Measurements from ENCODE around the gene PMM1. TPM values are rescaled to one million over a fixed set of nuclear protein-coding genes. Genes with fewer than 3 reads are reported as not detected.

PMM1 gene
- total and polyA plus RNA-seq, 2 of the 13 experiments (the other 11 are each of a cell fraction or from before 2014, with no cell fraction given) = 17.8 to 95.6 TPM

- TF ChIP-seq RARA (CRISPR knock-in tag; IDR thresholded peaks at IDR 0.05) = no peak
- peak; percentile 21; the same call in 1 of the 2 replicates for TF ChIP-seq MYC (CRISPR knock-in tag; IDR thresholded peaks at IDR 0.05; ENCODE audit: borderline replicate concordance)
- 0 out of 2 replicates have a peak, but pooled peaks have one; percentile 35 for TF ChIP-seq HIVEP1 (CRISPR knock-in tag; IDR thresholded peaks at IDR 0.05)
- TF ChIP-seq CBX5 (CRISPR knock-in tag; IDR thresholded peaks at IDR 0.05; ENCODE audit: borderline replicate concordance) = no peak
- no peak for TF ChIP-seq KLF9 (CRISPR knock-in tag; IDR thresholded peaks at IDR 0.05; ENCODE audit: low read depth)
- TF ChIP-seq ZBTB43 (CRISPR knock-in tag; conservative IDR thresholded peaks at IDR 0.05) = no peak
- no peak for TF ChIP-seq POLR2AphosphoS5 (IDR thresholded peaks at IDR 0.05; ENCODE audit: low read depth, low read length)
- no peak for TF ChIP-seq ZFAT (CRISPR knock-in tag; conservative IDR thresholded peaks at IDR 0.05)
- no peak for TF ChIP-seq MYPOP (CRISPR knock-in tag; IDR thresholded peaks at IDR 0.05)
- TF ChIP-seq CHD4 (IDR thresholded peaks at IDR 0.05; ENCODE audit: borderline replicate concordance, low read length) = no peak
- no peak for TF ChIP-seq NFYC (CRISPR knock-in tag; IDR thresholded peaks at IDR 0.05)
- no peak for TF ChIP-seq ZNF629 (CRISPR knock-in tag; conservative IDR thresholded peaks at IDR 0.05)
- no peak for TF ChIP-seq ZNF598 (CRISPR knock-in tag; IDR thresholded peaks at IDR 0.05; ENCODE audit: borderline replicate concordance)
- TF ChIP-seq, protein P1, sequence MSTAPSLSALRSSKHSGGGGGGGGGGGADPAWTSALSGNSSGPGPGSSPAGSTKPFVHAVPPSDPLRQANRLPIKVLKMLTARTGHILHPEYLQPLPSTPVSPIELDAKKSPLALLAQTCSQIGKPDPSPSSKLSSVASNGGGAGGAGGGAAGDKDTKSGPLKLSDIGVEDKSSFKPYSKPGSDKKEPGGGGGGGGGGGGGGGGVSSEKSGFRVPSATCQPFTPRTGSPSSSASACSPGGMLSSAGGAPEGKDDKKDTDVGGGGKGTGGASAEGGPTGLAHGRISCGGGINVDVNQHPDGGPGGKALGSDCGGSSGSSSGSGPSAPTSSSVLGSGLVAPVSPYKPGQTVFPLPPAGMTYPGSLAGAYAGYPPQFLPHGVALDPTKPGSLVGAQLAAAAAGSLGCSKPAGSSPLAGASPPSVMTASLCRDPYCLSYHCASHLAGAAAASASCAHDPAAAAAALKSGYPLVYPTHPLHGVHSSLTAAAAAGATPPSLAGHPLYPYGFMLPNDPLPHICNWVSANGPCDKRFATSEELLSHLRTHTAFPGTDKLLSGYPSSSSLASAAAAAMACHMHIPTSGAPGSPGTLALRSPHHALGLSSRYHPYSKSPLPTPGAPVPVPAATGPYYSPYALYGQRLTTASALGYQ (CRISPR knock-in tag; IDR thresholded peaks at IDR 0.05) = no peak
- no peak for TF ChIP-seq AKAP8 (CRISPR knock-in tag; IDR thresholded peaks at IDR 0.05)
- TF ChIP-seq, protein P2, sequence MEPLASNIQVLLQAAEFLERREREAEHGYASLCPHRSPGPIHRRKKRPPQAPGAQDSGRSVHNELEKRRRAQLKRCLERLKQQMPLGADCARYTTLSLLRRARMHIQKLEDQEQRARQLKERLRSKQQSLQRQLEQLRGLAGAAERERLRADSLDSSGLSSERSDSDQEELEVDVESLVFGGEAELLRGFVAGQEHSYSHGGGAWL (CRISPR knock-in tag; IDR thresholded peaks at IDR 0.05) = 0 out of 2 replicates have a peak, but pooled peaks have one; percentile 19
- TF ChIP-seq CEBPB (IDR thresholded peaks at IDR 0.05; ENCODE audit: borderline replicate concordance, low read depth, low read length) = no peak
- no peak for TF ChIP-seq ARID4A (CRISPR knock-in tag; IDR thresholded peaks at IDR 0.05; ENCODE audit: borderline replicate concordance)
- TF ChIP-seq PITX1 (CRISPR knock-in tag; IDR thresholded peaks at IDR 0.05) = no peak
- TF ChIP-seq BRCA1 (CRISPR knock-in tag; IDR thresholded peaks at IDR 0.05) = no peak
- 0 out of 2 replicates have a peak, but pooled peaks have one; percentile 28 for TF ChIP-seq MIER3 (CRISPR knock-in tag; IDR thresholded peaks at IDR 0.05; ENCODE audit: borderline replicate concordance)
Observed at GRCh38 chr22:41596776-41597634, 7.4 kb upstream of the PMM1 start (continued).

Measured in HepG2 (cell line).